HTR-8/SVneo (cell line): ENCODE results near the gene SDR42E1.

Experiments
- DNase-seq: peaks from one replicate; pipeline ENCODE4 v3.0.0; 2011; ENCODE audit warnings: low spot score, mixed read lengths; ENCODE audit not compliant: insufficient read length
- FAIRE-seq: peaks from 2 replicates; lab custom pipeline; 2011; peaks lifted over from hg19 to GRCh38; lab: Jason Lieb, UNC

Gene SDR42E1

DNA sequence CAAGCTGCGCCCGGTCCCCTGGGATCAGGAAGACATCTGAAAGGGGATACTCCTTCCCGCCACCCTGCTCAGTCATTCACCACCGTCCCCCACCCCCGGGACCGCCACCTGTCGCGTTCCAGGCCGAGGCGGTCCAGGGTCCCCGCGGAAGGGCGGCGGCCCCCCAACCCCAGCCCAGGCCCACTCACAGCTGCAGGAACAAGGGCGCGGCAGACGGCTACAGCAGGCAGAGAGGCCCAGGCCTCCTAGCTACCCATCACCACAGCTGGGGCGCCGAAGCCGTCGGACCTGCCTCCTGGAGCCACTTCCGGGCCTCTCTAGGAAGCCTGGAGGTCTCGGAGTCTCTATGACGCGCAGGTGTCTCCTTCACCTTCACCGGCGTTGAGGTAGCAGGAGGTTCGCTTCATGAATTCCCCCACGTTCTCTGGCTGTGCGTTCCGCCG, at the start of gene SDR42E1:
Gene SDR42E1, minus strand, starts transcription at position 272 of the 443 bp plus-strand sequence. CDS start 10,612 bp downstream, outside the sequence.
- no peak for FAIRE-seq
- DNase-seq, result no peak

DNA sequence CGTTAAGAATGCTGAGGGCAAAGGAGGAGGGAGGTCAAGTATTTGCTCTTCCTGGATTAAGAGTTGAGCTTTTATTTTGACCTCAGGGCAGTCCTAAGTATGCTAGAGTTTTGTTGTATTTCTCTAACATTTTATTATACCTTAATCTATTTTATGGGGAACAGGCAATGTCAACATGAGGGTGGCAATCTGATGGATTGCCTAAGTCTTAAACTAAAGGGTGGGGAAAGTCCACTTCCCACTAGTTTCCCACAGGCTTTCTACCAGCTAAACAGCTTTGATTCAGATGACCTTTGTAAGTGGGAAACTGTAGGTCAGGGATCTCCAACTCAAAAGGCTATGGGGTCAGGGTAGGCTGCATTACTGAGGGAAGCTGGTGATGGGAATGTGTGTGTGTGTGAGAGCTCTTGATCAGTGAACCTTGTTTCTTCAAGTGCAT, 48.7 kb upstream of the SDR42E1 start:
- no peak for DNase-seq
- no peak for FAIRE-seq

DNA sequence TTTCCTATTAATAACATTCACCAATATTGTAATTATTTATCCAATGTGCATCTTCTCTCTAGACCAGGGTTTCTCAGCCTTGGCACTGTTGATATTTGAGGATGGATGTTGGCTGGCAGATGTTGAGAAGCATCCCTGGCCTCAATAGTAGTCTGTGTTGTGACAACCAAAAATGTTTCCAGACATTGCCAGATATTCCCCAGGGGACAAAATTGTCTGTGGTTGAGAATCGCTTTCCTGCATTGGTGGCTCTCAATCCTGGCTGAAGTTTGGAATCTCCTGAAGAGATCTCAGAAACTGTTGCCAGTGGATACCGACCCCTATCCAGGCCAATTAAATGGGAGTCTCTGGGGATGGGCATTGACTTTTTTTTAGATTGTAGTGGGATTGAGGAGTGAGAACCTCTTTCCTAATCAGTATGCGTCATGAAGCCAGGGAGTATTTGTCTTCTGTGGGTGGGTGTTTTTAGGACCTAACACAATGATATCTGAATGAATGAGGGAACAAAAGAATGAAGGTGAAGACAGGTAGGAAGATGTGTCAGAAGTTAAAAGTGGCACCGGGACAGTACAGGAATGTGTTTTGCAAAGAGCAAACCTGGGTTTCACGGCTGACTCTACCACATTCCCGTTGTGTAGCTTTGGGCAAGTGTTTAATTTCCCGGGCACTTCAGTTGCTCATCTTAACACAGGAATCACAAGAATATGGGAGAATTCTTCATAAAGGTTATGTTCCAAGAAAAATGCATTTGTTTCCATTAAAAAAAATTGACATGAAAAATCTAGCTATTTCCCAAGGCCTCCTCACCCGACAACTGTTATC, 48.1 kb upstream of the SDR42E1 start:
- no peak for FAIRE-seq

GRCh38 chr16:82056550-82056896, 45.3 kb upstream of the SDR42E1 start:
- no peak for FAIRE-seq

More for the DNA sequence above, 48.1 kb upstream of the SDR42E1 start:
- no peak for DNase-seq

DNA sequence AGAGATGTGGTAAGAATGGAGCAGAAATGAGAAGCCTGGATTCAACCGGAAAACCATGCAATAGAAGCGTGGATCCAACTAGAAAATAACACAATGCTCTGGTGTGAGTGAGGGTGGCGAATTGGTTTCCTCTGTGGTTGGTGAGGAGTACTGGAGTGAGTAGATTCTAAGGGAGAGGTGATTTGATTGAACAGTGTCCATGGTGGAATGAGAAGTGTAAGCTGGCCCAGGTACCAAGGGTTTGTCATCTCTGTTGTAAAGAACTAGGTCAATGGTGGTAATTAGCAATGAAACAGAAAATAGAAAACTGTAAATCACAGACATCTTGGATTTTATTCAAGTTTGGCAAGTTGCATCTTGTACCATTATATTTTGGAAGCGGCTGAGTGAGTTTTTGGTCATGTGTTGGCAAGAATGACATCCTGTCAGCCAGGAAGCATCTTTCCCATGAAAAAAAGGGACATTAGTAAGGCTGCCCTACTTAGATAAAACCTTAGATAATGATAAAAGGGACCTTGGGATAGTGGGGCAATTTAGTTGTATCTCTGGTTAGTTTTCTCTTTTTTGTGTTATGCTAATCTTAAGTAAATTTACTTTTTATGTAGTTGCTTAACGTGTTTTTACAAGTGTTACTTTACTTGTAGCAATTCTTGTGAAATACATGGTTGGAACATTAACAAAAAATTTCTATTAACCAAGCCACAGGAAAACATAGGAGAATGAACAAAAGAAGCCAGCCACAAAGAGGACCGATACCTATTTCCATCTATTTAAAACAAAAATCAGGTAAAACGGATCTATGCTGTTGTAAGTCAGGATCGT, 44.7 kb upstream of the SDR42E1 start:
- FAIRE-seq (no peak), DNase-seq (no peak)

More at GRCh38 chr16:82056550-82056896, 45.3 kb upstream of the SDR42E1 start:
- no peak for DNase-seq

- DNase-seq (no peak), FAIRE-seq (no peak)
These were observed 43.8 kb upstream of the SDR42E1 start for GRCh38 chr16:82055117-82055516.

- DNase-seq (no peak), FAIRE-seq (no peak)
These were observed 40.4 kb upstream of the SDR42E1 start for GRCh38 chr16:82051656-82052055.

GRCh38 chr16:82050909-82051357, 39.7 kb upstream of the SDR42E1 start:
- FAIRE-seq, result no peak
- DNase-seq, result no peak

- no peak for FAIRE-seq
These were observed 39.2 kb upstream of the SDR42E1 start for GRCh38 chr16:82050506-82050905.

GRCh38 chr16:82049484-82049883, 38.2 kb upstream of the SDR42E1 start:
- FAIRE-seq, result no peak

More at GRCh38 chr16:82050506-82050905, 39.2 kb upstream of the SDR42E1 start:
- DNase-seq, result no peak

GRCh38 chr16:82047787-82048186, 36.5 kb upstream of the SDR42E1 start:
- DNase-seq, result no peak
- FAIRE-seq, result no peak

More at GRCh38 chr16:82049484-82049883, 38.2 kb upstream of the SDR42E1 start:
- DNase-seq, result no peak

DNA sequence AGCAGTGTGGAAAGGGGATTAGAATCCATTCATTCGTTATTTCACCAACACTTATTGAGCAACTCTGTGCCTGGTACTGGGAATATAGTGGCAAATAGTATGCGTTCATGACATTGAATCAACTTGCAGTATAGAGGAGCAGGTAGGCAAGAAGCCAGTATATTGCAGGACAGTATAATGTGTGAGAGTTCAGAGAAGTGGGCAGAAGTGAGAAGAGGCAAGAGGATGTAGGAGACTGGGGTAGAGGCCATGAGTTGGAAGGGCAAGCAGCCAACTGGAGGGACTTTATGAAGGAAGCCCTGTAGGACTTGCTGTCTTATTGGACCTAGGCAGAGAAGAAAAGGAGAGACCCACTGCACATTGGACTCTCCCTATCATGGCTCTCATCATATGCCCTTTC, 36.1 kb upstream of the SDR42E1 start:
- DNase-seq (no peak), FAIRE-seq (no peak)

GRCh38 chr16:82046941-82047340, 35.7 kb upstream of the SDR42E1 start:
- DNase-seq (no peak), FAIRE-seq (no peak)

- no peak for DNase-seq
- FAIRE-seq, result no peak
These were observed 35.3 kb upstream of the SDR42E1 start for GRCh38 chr16:82046541-82046940.

- FAIRE-seq (no peak), DNase-seq (no peak)
These were observed 34.2 kb upstream of the SDR42E1 start for GRCh38 chr16:82045465-82045864.

- FAIRE-seq (no peak), DNase-seq (no peak)
These were observed 33.3 kb upstream of the SDR42E1 start for GRCh38 chr16:82044585-82044911.

- no peak for FAIRE-seq
- DNase-seq, result no peak
These were observed 32.7 kb upstream of the SDR42E1 start for GRCh38 chr16:82043680-82044584.

- DNase-seq, result no peak
- no peak for FAIRE-seq
These were observed 31.6 kb upstream of the SDR42E1 start for GRCh38 chr16:82042846-82043245.

- no peak for DNase-seq
- FAIRE-seq, result no peak
These were observed 30.9 kb upstream of the SDR42E1 start for GRCh38 chr16:82042144-82042543.

GRCh38 chr16:82041542-82041941, 30.3 kb upstream of the SDR42E1 start:
- no peak for FAIRE-seq
- DNase-seq, result no peak
